Stomach (tissue), 9 donors: ENCODE data around the gene ABLIM2. TPM values are rescaled to one million over a fixed set of nuclear protein-coding genes. Genes with fewer than 3 reads are reported as not detected.

Experiments
- DNase-seq, 2 donors: peaks; one replicate each; pipeline versions ENCODE4 v3.0.0 to v3.0.0-alpha.2; 2013 to 2019
- H3K27ac ChIP-seq, 5 donors: fragments of 200-600 bp in 4 of 5; sonication (generic) in 4 of 5; one replicate each; pipeline ENCODE4 v1.5.1; 2013 to 2019; ENCODE audit warnings: mild to moderate bottlenecking in 1 of 5, moderate library complexity in 1 of 5
- H3K27me3 ChIP-seq, 3 donors: fragments of 200-600 bp; sonication (generic); one replicate each; pipeline ENCODE4 v1.5.1; 2017 to 2019; ENCODE audit warnings: mixed run types in 1 of 3
- H3K36me3 ChIP-seq, 4 donors: fragments of 200-600 bp; sonication (generic); 1 replicate in 3 of 4; 2 replicates in 1 of 4; pipeline ENCODE4 v1.5.1; 2016 to 2019
- H3K4me1 ChIP-seq, 4 donors: fragments of 200-600 bp; sonication (generic); one replicate each; pipeline ENCODE4 v1.5.1; 2016 to 2019
- H3K4me3 ChIP-seq, 4 donors: fragments of 200-600 bp; sonication (generic) in 3 of 4; one replicate each; pipeline ENCODE4 v1.5.1; 2016 to 2019; ENCODE audit warnings: mild to moderate bottlenecking in 1 of 4
- H3K9me3 ChIP-seq, 4 donors: fragments of 200-600 bp; sonication (generic); one replicate each; pipeline ENCODE4 v1.5.1; 2016 to 2019
- EP300 ChIP-seq: sonication (generic); formaldehyde crosslinking; IDR thresholded peaks from one replicate; pipeline ENCODE4 v1.6.1; 2017; ENCODE audit warnings: antibody characterized with exemption
- POLR2A ChIP-seq, 4 donors: fragments of 450-650 bp; IDR thresholded peaks; one replicate each; pipeline ENCODE4 v1.6.1; 2016; ENCODE audit warnings: antibody characterized with exemption in 4 of 4, control low read depth in 2 of 4, mild to moderate bottlenecking in 1 of 4, moderate library complexity in 1 of 4
- POLR2AphosphoS5 ChIP-seq, 3 donors: sonication (generic); formaldehyde crosslinking; IDR thresholded peaks; one replicate each; pipeline ENCODE4 v1.6.1; 2016; ENCODE audit warnings: antibody characterized with exemption in 3 of 3
- WGBS, 5 donors: extraction: QIAGEN DNeasy Blood & Tissue Kit in 3 of 5; methylation state at CpG; one replicate each; pipeline versions ENCODE4 v1.1.5 to v1.1.7; 2013 to 2018; 5-methylcytosine and 5-hydroxymethylcytosine counted together
- intact Hi-C: fragments of 100-400 bp; cut with DNase I; formaldehyde crosslinking; loops from one replicate; pipeline ENCODE4 v1.15.1; 2023; ENCODE audit warnings: low total_unique reads
- polyA plus RNA-seq, 3 donors: library from polyadenylated mRNA; stranded (reverse); fragments of 200-250 nt; gene quantifications; one replicate each; pipeline ENCODE4 v1.2.3, GENCODE V29; 2013
- total RNA-seq, 5 donors: library from RNA; depleted of rRNA; stranded (reverse); fragments of >200 nt; gene quantifications; one replicate each; pipeline versions ENCODE4 v1.1.0 to v1.2.3, GENCODE V29; 2014 to 2016
- TF ChIP-seq, protein P1 (sequence below), 7 experiments: fragments of 450-650 bp in 4 of 7; fragments of 200-600 bp in 3 of 7; sonication (generic) in 3 of 7; IDR thresholded peaks; one replicate each; pipeline ENCODE4 v1.5.1; 2016 to 2019; ENCODE audit warnings: antibody characterized with exemption in 7 of 7, control low read depth in 2 of 7, mild to moderate bottlenecking in 1 of 7
- donor health status: healthy with polysubstance abuse.
- donor health status: Bipolar disorder and iron deficiency.
- donor health status: healthy.

The ABLIM2 gene
- total and polyA plus RNA-seq, 8 donors, result 2.3 to 28.0 (median 5.5) TPM

DNA sequence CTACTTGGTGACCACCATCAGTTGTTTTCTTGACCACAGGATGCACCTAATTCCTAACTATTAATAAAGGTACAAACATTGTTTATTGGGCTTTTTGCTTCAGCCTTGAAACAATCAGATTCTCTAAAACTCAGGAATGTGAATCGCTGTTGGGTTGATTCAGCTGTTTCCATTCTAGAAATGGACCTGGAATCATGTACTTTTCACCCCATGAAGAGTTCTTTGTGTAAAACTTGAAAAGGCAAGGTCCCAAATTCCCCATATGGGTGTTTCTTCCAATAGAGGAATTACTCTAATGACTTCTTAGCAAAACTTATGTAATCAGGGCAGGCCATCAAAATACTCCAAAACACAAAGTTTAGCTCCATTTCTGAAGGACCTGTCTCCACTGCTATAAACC lies 226.3 kb downstream of the ABLIM2 start:
- Histone ChIP-seq H3K9me3 (no peaks in the 10 kb centered on the region), H3K27me3 (no peaks in the 10 kb centered on the region), H3K36me3 (peaks cover 0 to 5% (median 0%) of the 10 kb centered on the region in 4 donors), H3K27ac (no peak overlapping the region), H3K4me1 (peaks cover 9 to 40% (median 27%) of the 10 kb centered on the region in 4 donors), H3K4me3 (no peak overlapping the region)
- DNase-seq, result no peak
- TF ChIP-seq EP300 (no peak), POLR2A (IDR thresholded peaks at IDR 0.05) (no peak), POLR2AphosphoS5 (IDR thresholded peaks at IDR 0.05) (no peak)
- TF ChIP-seq, protein P1, sequence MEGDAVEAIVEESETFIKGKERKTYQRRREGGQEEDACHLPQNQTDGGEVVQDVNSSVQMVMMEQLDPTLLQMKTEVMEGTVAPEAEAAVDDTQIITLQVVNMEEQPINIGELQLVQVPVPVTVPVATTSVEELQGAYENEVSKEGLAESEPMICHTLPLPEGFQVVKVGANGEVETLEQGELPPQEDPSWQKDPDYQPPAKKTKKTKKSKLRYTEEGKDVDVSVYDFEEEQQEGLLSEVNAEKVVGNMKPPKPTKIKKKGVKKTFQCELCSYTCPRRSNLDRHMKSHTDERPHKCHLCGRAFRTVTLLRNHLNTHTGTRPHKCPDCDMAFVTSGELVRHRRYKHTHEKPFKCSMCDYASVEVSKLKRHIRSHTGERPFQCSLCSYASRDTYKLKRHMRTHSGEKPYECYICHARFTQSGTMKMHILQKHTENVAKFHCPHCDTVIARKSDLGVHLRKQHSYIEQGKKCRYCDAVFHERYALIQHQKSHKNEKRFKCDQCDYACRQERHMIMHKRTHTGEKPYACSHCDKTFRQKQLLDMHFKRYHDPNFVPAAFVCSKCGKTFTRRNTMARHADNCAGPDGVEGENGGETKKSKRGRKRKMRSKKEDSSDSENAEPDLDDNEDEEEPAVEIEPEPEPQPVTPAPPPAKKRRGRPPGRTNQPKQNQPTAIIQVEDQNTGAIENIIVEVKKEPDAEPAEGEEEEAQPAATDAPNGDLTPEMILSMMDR (IDR thresholded peaks at IDR 0.05), result no peak
- intact Hi-C loops, result no loop called here
- WGBS, 5 donors, result 80 to 95% (median 93%) methylated on average over 1 of the region's 1 CpG

DNA sequence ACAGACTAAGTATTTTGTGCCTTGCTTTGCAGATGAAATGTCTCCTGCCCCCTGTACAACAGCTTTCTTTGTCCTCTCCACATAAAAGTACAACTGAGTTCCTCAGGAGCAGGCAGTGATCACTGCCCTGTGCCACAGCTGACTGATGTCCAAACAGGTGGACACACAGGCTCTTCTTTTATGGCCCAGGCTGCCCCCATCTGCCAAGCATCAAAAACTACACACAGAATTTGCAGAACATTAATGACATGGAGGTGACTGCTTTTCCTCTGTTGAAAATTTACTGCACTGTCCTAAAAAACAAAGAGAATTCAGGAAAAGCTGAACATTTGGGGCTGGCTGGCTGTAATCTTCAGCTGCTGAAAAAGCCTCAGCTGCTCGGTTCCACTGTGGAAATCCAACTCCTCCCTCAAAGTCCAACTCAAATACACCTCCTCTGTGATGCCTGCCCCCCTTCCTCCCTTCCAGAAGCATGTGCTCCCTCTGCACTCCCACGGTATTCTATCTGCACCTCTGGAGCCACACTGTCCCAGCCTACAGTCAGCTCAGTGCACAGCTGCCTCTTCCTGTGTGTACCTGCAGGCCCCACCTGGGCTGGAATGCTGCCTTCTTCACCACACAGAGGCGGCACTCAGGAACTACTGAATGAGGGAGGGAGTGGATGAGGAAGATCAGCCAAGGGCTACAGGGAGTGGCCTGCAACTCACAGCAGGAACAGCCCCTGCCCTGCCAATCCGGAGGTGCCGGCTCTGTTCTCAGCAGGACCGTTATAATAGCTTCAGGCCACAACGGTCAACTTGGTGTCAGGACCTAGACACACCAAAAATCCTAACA lies 229.3 kb downstream of the ABLIM2 start:
- Histone ChIP-seq H3K4me1 (peaks cover 13 to 33% (median 22%) of the 10 kb centered on the region in 4 donors), H3K4me3 (no peak overlapping the region), H3K36me3 (peaks cover 0 to 5% (median 0%) of the 10 kb centered on the region in 4 donors), H3K27me3 (no peaks in the 10 kb centered on the region), H3K27ac (peak overlapping the region in 2 of 5 donors; percentile 3 to 7), H3K9me3 (no peaks in the 10 kb centered on the region)
- 8 to 30% (median 9%) methylated on average over 7 of the region's 7 CpGs for WGBS, 5 donors
- TF ChIP-seq POLR2A (IDR thresholded peaks at IDR 0.05) (no peak), EP300 (no peak), POLR2AphosphoS5 (IDR thresholded peaks at IDR 0.05) (peak in 1 of 3 donors; percentile 17)
- TF ChIP-seq, protein P1 (IDR thresholded peaks at IDR 0.05), result no peak
- DNase-seq, result peak; percentile 56 to 73
- intact Hi-C loops, result no loop called here

DNA sequence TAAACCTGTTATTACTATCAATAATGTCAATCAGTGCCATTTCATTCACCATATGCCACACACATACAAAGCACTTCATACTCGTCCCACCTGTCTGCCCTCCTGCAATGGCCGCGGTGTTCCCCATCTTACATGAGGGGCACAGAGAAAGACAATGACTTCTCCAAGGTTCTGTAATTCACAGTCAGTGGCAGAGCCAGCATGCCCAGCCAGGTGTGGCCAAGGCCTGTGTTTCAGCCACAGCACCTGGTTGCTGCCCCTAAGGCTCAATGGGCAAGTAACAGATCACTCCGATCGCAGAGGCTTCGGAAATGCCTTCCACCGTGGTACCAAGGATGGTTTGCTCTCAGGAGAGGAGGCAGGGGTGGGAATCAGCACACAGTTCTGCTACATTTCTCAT lies 229.9 kb downstream of the ABLIM2 start:
- 80 to 95% (median 87%) methylated on average over 7 of the region's 7 CpGs for WGBS, 5 donors
- Histone ChIP-seq H3K27me3 (no peaks in the 10 kb centered on the region), H3K4me3 (no peak overlapping the region), H3K27ac (peak overlapping the region in 1 of 5 donors; percentile 7), H3K36me3 (peaks cover 0 to 4% (median 0%) of the 10 kb centered on the region in 4 donors), H3K9me3 (no peaks in the 10 kb centered on the region), H3K4me1 (peaks cover 12 to 39% (median 23%) of the 10 kb centered on the region in 4 donors)
- intact Hi-C loops, result no loop called here
- no peak for DNase-seq
- no peak for TF ChIP-seq POLR2A (IDR thresholded peaks at IDR 0.05)
- no peak for TF ChIP-seq EP300
- no peak for TF ChIP-seq POLR2AphosphoS5 (IDR thresholded peaks at IDR 0.05)

DNA sequence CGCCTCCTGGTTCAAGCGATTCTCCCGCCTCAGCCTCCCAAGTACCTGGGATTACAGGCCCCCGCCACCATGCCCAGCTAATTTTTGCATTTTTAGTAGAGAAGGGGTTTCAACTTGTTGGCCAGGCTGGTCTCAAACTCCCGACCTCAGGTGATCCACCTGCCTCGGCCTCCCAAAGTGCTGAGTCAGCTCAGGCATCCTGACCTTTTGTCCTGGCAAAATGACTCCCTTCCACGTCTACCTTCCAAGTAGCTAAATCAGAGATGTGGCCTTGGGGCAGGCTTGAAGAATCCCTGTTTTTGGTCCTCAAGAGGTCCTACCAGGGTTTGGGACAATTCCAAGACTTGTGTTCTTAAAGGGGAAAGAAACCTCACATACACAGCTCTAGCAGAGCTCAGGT lies 231.8 kb downstream of the ABLIM2 start:
- H3K9me3 ChIP-seq, result no peaks in the 10 kb centered on the region
- WGBS, 5 donors, result 86 to 93% (median 90%) methylated on average over 7 of the region's 7 CpGs
- H3K36me3 ChIP-seq, result no peaks in the 10 kb centered on the region
- H3K4me3 ChIP-seq, result no peak overlapping the region
- TF ChIP-seq, protein P1 (IDR thresholded peaks at IDR 0.05), result no peak
- no peak for TF ChIP-seq EP300
- no peak for TF ChIP-seq POLR2A (IDR thresholded peaks at IDR 0.05)
- no peak for TF ChIP-seq POLR2AphosphoS5 (IDR thresholded peaks at IDR 0.05)
- no peak for DNase-seq
- H3K27ac ChIP-seq, result no peak overlapping the region
- intact Hi-C loops, result no loop called here
- peaks cover 12 to 39% (median 23%) of the 10 kb centered on the region in 4 donors for H3K4me1 ChIP-seq
- H3K27me3 ChIP-seq, result no peaks in the 10 kb centered on the region

DNA sequence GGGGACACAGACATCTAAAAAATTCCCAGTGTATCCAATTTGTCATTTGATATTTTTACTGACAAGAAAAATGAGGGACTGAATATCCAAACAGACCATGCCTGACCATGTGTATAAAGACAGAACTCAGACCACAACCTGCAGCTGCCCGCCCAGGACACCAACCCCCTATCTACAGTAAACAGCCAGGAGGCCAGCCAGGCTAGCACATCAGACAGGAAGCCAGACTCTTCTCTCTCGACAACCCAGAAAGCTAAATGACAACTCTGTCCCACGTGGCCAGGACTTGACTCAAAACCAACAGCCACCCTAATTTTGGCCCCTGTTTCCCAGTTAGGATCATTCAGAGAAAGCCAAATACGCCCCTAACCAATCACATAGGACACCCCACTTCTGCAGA lies 234.0 kb downstream of the ABLIM2 start:
- intact Hi-C loops, result no loop called here
- no peaks in the 10 kb centered on the region for H3K27me3 ChIP-seq
- WGBS, 5 donors, result 67 to 86% (median 77%) methylated on average over 4 of the region's 4 CpGs
- H3K4me1 ChIP-seq, result peaks cover 5 to 30% (median 16%) of the 10 kb centered on the region in 4 donors
- TF ChIP-seq POLR2A (IDR thresholded peaks at IDR 0.05) (no peak), EP300 (no peak), POLR2AphosphoS5 (IDR thresholded peaks at IDR 0.05) (no peak)
- TF ChIP-seq, protein P1 (IDR thresholded peaks at IDR 0.05), result no peak
- no peak for DNase-seq
- H3K4me3 ChIP-seq, result no peak overlapping the region
- H3K36me3 ChIP-seq, result no peaks in the 10 kb centered on the region
- H3K27ac ChIP-seq, result no peak overlapping the region
- no peaks in the 10 kb centered on the region for H3K9me3 ChIP-seq
